GM12878 (cell line): ENCODE data around the gene GPR107.
"Not testable (repeated sequence)": the region's sequence is repeated elsewhere in the genome, so short reads cannot be mapped to it uniquely, and the experiment has no call there.

Experiments used
- EP300 ChIP-seq, 2 experiments: fragments of 150-350 bp in 1 of 2; IDR thresholded peaks; 2 replicates each; pipeline ENCODE4 v1.6.1; 2011 to 2012; ENCODE audit warnings: low read depth in 2 of 2, low read length in 2 of 2, borderline replicate concordance in 1 of 2, improper control_type of control experiment in 1 of 2, inconsistent platforms in 1 of 2; ENCODE audit not compliant: control insufficient read depth in 1 of 2
- GABPA ChIP-seq: IDR thresholded peaks from 2 replicates; pipeline ENCODE4 v1.6.1; 2014; ENCODE audit warnings: antibody characterized with exemption, low read depth, mild to moderate bottlenecking, inconsistent platforms
- NR2C1 ChIP-seq: fragments of 450-650 bp; IDR thresholded peaks from 2 replicates; pipeline ENCODE4 v1.6.1; 2017; ENCODE audit warnings: antibody characterized with exemption, mild to moderate bottlenecking, moderate library complexity
- POLR2A ChIP-seq: IDR thresholded peaks from 2 replicates; pipeline ENCODE4 v1.6.1; 2011; ENCODE audit warnings: low read depth, mild to moderate bottlenecking, low read length
- RELA ChIP-seq: fragments of 450-650 bp; IDR thresholded peaks from 2 replicates; pipeline ENCODE4 v1.8.0; 2014; ENCODE audit warnings: borderline replicate concordance; ENCODE audit not compliant: partially characterized antibody
- TBL1XR1 ChIP-seq: IDR thresholded peaks from 2 replicates; pipeline ENCODE4 v1.6.1; 2012; ENCODE audit warnings: low read depth, low read length, improper control_type of control experiment
- TF ChIP-seq, protein P1 (sequence below): IDR thresholded peaks from 2 replicates; pipeline ENCODE4 v1.6.1; 2012; ENCODE audit warnings: mild to moderate bottlenecking, low read depth, low read length
- TF ChIP-seq, protein P2 (sequence below), 3 experiments: IDR thresholded peaks in 2 of 3; conservative IDR thresholded peaks in 1 of 3; 2 replicates each; pipeline ENCODE4 v1.5.1; 2011; ENCODE audit warnings: low read depth in 3 of 3, low read length in 3 of 3, mild to moderate bottlenecking in 3 of 3, control low read depth in 2 of 3, moderate library complexity in 2 of 3, inconsistent platforms in 1 of 3, mixed read lengths in 1 of 3; ENCODE audit not compliant: control insufficient read depth in 2 of 3, insufficient read depth in 1 of 3; ENCODE audit errors: extremely low read depth in 1 of 3

DNA sequence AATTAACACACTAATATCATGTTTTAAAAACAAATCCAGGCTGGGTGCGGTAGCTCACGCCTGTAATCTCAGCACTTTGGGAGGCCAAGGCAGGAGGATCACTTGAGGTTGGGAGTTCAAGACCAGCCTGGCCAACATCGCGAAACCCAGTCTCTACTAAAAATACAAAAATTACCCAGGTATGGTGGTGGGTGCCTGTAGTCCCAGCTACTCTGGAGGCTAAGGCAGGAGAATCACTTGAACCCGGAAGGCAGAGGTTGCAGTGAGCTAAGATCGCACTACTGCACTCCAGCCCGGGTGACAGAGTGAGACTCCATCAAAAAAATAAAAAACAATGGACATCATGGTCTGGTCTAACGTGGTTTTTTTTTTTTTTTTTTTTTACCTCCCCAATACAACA, 36.2 kb upstream of the GPR107 start:
- TF ChIP-seq TBL1XR1; EP300 (IDR thresholded peaks at IDR 0.05; ENCODE audit: borderline replicate concordance in 1 of 2, control insufficient read depth in 1 of 2, low read depth in 2 of 2, low read length in 2 of 2); RELA; GABPA; NR2C1; POLR2A: not testable (repeated sequence)
- TF ChIP-seq, protein P1, sequence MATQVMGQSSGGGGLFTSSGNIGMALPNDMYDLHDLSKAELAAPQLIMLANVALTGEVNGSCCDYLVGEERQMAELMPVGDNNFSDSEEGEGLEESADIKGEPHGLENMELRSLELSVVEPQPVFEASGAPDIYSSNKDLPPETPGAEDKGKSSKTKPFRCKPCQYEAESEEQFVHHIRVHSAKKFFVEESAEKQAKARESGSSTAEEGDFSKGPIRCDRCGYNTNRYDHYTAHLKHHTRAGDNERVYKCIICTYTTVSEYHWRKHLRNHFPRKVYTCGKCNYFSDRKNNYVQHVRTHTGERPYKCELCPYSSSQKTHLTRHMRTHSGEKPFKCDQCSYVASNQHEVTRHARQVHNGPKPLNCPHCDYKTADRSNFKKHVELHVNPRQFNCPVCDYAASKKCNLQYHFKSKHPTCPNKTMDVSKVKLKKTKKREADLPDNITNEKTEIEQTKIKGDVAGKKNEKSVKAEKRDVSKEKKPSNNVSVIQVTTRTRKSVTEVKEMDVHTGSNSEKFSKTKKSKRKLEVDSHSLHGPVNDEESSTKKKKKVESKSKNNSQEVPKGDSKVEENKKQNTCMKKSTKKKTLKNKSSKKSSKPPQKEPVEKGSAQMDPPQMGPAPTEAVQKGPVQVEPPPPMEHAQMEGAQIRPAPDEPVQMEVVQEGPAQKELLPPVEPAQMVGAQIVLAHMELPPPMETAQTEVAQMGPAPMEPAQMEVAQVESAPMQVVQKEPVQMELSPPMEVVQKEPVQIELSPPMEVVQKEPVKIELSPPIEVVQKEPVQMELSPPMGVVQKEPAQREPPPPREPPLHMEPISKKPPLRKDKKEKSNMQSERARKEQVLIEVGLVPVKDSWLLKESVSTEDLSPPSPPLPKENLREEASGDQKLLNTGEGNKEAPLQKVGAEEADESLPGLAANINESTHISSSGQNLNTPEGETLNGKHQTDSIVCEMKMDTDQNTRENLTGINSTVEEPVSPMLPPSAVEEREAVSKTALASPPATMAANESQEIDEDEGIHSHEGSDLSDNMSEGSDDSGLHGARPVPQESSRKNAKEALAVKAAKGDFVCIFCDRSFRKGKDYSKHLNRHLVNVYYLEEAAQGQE = not testable (repeated sequence)
- TF ChIP-seq, protein P2, sequence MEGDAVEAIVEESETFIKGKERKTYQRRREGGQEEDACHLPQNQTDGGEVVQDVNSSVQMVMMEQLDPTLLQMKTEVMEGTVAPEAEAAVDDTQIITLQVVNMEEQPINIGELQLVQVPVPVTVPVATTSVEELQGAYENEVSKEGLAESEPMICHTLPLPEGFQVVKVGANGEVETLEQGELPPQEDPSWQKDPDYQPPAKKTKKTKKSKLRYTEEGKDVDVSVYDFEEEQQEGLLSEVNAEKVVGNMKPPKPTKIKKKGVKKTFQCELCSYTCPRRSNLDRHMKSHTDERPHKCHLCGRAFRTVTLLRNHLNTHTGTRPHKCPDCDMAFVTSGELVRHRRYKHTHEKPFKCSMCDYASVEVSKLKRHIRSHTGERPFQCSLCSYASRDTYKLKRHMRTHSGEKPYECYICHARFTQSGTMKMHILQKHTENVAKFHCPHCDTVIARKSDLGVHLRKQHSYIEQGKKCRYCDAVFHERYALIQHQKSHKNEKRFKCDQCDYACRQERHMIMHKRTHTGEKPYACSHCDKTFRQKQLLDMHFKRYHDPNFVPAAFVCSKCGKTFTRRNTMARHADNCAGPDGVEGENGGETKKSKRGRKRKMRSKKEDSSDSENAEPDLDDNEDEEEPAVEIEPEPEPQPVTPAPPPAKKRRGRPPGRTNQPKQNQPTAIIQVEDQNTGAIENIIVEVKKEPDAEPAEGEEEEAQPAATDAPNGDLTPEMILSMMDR (IDR thresholded peaks at IDR 0.05 in 2 of 3, conservative IDR thresholded peaks at IDR 0.05 in 1 of 3; ENCODE audit: control insufficient read depth in 2 of 3, extremely low read depth in 1 of 3, insufficient read depth in 1 of 3, low read depth in 3 of 3, low read length in 3 of 3) = not testable (repeated sequence)
